VCaP (cell line): ENCODE data around the gene PRKCB.
"Not testable (repeated sequence)": the region's sequence is repeated elsewhere in the genome, so short reads cannot be mapped to it uniquely, and the experiment has no call there.

Experiments
- H3K27ac ChIP-seq: fragments of 450-650 bp; 2 replicates; pipeline ENCODE4 v1.5.1; 2017
- CTCF ChIP-seq: fragments of 450-650 bp; conservative IDR thresholded peaks from 2 replicates; pipeline ENCODE4 v1.5.1; 2017; ENCODE audit warnings: mild to moderate bottlenecking, moderate library complexity

The PRKCB gene

DNA sequence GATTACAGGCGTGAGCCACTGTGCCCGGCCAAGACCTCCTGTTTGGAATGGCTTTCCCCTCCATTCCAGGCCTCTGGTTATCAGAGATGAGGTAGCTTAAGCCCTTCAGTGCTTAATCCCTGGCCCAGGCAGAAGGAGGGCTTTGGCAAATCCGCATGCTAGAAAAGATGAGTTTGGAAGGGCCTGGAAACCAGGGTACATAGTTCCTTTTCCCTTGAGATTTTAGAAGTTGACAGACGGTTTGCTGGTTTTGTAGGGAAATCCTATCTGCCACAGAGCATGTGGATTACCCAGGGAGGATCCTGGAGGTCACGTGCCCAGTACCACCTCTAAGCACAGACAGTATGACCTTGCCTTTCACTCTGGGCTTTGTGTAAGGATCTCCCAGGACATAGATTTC, 305.7 kb downstream of the PRKCB start:
- no peak overlapping the region for H3K27ac ChIP-seq
- no peak for TF ChIP-seq CTCF

DNA sequence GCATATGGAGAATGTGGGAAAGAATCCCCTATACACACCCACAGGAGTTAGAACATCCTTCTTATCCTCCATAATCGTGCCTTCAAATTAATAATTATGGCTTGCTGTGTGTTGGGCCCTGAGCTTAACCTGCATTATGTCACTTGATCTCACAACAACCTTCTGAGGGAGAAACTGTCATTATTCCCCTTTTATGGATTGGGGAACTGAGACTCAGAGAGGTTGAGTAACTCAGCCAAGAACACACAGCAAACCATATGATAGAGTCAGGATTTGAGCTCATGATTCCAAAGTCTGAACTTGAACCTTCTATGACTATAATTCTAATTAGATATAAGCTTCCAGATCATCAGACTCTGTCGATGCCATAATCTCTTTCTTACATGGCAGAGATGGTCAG, 306.1 kb downstream of the PRKCB start:
- no peak overlapping the region for H3K27ac ChIP-seq
- TF ChIP-seq CTCF, result no peak

DNA sequence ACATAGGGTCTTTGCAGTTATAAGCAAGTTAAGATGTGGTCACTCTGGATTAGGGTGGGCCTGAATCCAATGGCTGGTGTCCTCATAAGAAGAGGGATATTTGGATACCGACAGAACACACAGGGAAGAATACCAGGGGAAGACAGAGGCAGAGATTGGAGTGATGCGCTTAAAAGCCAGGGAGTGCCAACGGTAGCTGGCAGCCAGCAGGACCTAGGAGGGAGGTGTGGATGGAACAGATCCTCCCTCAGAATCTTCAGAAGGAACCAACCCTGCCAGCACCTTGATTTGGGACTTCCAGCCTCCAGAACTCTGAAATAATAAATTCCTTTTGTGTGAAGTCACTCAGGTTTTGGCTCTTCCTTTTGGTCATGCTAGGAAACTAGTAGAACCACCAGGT, 310.1 kb downstream of the PRKCB start:
- no peak overlapping the region for H3K27ac ChIP-seq
- no peak for TF ChIP-seq CTCF

- no peak overlapping the region for H3K27ac ChIP-seq
- no peak for TF ChIP-seq CTCF
These were observed 310.7 kb downstream of the PRKCB start for GRCh38 chr16:24146518-24146917.

DNA sequence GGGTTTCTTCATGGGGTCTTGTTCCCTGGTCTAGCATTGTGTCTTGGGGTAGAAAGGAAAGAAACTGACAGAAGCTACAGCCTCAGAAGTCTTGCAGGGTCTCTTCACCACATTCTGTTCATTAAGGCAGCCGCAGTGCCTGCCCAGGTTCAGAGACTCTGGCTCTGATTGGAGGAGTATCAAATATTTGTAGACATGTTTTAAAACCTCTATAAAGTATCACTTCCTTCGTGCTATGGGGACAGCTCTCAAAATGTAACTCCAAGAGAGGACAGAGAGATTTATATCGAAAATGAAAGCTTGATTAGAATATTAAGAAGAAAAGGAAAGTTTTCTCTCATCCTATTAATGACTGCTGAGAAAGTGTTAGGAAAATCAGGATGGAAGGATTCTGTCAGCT, 313.3 kb downstream of the PRKCB start:
- H3K27ac ChIP-seq, result no peak overlapping the region
- no peak for TF ChIP-seq CTCF

GRCh38 chr16:24150282-24150681, 314.5 kb downstream of the PRKCB start:
- H3K27ac ChIP-seq, result no peak overlapping the region
- TF ChIP-seq CTCF, result no peak

DNA sequence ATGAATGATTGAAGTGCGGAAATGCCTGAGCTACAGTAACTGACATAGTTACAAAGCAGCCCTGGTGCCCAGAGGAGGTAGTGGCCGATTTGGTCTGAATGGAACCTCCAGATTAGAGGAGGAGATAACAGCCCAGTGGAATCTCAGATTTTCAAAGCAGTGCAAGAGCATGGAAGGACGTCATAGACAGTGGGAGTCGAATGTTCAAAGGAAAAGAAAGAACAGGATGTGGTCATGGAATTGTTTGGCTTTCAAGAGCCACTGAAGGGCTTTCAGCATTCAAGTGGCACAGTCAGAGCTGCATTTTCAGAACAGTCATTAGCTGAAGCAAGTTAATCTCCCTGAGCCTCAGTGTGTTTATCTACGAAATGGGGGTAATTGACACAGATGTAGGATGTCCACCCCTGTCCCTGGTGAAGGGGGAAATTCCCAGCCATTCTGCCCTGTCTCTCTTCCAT, 315.7 kb downstream of the PRKCB start:
- H3K27ac ChIP-seq, result no peak overlapping the region
- TF ChIP-seq CTCF, result no peak

DNA sequence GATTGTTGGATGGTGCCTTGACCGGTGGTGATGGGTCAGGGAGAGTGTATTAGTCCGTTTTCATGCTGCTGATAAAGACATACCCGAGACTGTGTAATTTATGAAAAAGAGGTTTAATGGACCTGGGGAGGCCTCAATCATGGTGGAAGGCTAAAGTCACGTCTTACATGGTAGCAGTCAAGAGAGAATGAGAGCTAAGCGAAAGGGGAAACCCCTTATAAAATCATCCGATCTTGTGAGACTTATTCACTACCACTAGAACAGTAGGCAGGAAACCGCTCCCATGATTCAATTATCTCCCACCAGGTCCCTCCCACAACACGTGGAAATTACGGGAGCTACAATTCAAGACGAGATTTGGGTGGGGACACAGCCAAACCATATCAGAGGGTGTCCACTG, 316.3 kb downstream of the PRKCB start:
- H3K27ac ChIP-seq, result not testable (repeated sequence)
